ENCODE results near the gene PRRX2.

DNA sequence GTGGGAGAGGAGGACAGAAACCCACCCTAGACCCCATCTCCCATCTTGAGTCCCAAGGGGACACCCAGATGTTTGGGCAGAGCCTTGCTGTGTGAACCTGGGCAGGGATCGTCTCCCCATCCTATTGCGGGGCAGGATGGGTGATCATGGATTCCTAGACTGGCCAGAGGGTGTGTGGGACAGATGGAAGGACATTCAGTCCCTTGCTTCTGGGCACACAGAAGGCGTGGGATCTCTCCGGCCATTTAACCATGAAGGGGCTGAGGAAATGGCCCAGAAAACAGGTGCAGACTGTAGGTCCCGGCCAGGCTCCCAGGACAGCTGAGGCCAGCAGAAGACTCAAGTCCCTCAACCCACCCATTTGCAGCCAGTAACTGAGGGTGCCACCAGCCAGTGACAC lies 57.5 kb downstream of the PRRX2 start:
- TF ChIP-seq, protein P1, sequence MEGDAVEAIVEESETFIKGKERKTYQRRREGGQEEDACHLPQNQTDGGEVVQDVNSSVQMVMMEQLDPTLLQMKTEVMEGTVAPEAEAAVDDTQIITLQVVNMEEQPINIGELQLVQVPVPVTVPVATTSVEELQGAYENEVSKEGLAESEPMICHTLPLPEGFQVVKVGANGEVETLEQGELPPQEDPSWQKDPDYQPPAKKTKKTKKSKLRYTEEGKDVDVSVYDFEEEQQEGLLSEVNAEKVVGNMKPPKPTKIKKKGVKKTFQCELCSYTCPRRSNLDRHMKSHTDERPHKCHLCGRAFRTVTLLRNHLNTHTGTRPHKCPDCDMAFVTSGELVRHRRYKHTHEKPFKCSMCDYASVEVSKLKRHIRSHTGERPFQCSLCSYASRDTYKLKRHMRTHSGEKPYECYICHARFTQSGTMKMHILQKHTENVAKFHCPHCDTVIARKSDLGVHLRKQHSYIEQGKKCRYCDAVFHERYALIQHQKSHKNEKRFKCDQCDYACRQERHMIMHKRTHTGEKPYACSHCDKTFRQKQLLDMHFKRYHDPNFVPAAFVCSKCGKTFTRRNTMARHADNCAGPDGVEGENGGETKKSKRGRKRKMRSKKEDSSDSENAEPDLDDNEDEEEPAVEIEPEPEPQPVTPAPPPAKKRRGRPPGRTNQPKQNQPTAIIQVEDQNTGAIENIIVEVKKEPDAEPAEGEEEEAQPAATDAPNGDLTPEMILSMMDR (IDR thresholded peaks at IDR 0.05): no peak
- TF ChIP-seq POLR2A (IDR thresholded peaks at IDR 0.05) (no peak), POLR2AphosphoS5 (IDR thresholded peaks at IDR 0.05) (no peak)

Data from sigmoid colon (tissue), 4 donors.